HepG2 (cell line): ENCODE results near the gene UAP1L1. TPM values are rescaled to one million over a fixed set of nuclear protein-coding genes. Genes with fewer than 3 reads are reported as not detected.

Experiments
- AGO2 ChIP-seq: fragments of 200-400 bp; formaldehyde crosslinking; optimal IDR thresholded peaks from 2 replicates; pipeline ENCODE3; 2017; ENCODE audit warnings: mild to moderate bottlenecking, low read depth, low read length, moderate library complexity
- ATF7-NPFF ChIP-seq: sonication (generic); formaldehyde crosslinking; IDR thresholded peaks from 2 replicates; pipeline ENCODE4 v1.8.1; 2023; ENCODE audit warnings: mild to moderate bottlenecking, low read depth, missing genetic modification reagents, moderate library complexity
- FOXC1 ChIP-seq: sonication (generic); formaldehyde crosslinking; IDR thresholded peaks from 2 replicates; pipeline ENCODE4 v1.8.0; 2022; ENCODE audit warnings: mild to moderate bottlenecking, missing genetic modification reagents, borderline replicate concordance
- FOXK1 ChIP-seq: sonication (generic); formaldehyde crosslinking; IDR thresholded peaks from 2 replicates; pipeline ENCODE4 v1.4.0; 2020; ENCODE audit warnings: low read depth, missing genetic modification reagents, borderline replicate concordance
- HNF4G ChIP-seq, 2 experiments: sonication (generic) in 1 of 2; formaldehyde crosslinking in 1 of 2; IDR thresholded peaks; 2 replicates each; pipeline versions ENCODE4 v1.4.0 to v1.6.1; 2011 to 2020; ENCODE audit warnings: borderline replicate concordance in 2 of 2, low read depth in 2 of 2, mild to moderate bottlenecking in 2 of 2, low read length in 1 of 2, missing genetic modification reagents in 1 of 2, moderate library complexity in 1 of 2
- PAWR ChIP-seq: sonication (generic); formaldehyde crosslinking; IDR thresholded peaks from 2 replicates; pipeline ENCODE4 v1.4.0; 2020; ENCODE audit warnings: missing genetic modification reagents, mild to moderate bottlenecking, borderline replicate concordance
- POLR2G ChIP-seq: fragments of 200-400 bp; formaldehyde crosslinking; IDR thresholded peaks from 2 replicates; pipeline ENCODE4 v1.6.1; 2018; ENCODE audit warnings: mild to moderate bottlenecking, low read depth, low read length, moderate library complexity
- REXO4 ChIP-seq: sonication (generic); formaldehyde crosslinking; IDR thresholded peaks from 2 replicates; pipeline ENCODE4 v1.8.0; 2022; ENCODE audit warnings: missing genetic modification reagents, mild to moderate bottlenecking, borderline replicate concordance
- SNAI1 ChIP-seq: sonication (generic); formaldehyde crosslinking; IDR thresholded peaks from 2 replicates; pipeline ENCODE4 v1.5.0; 2020; ENCODE audit warnings: mild to moderate bottlenecking, missing genetic modification reagents, borderline replicate concordance
- ZFX ChIP-seq: sonication (generic); formaldehyde crosslinking; IDR thresholded peaks from 2 replicates; pipeline ENCODE4 v1.4.0; 2020; ENCODE audit warnings: mild to moderate bottlenecking, low read depth, missing genetic modification reagents, moderate library complexity
- ZNF552 ChIP-seq: sonication (generic); formaldehyde crosslinking; IDR thresholded peaks from 2 replicates; pipeline ENCODE4 v1.9.0; 2022; ENCODE audit warnings: missing genetic modification reagents, mild to moderate bottlenecking, borderline replicate concordance
- ZNF564 ChIP-seq: sonication (generic); formaldehyde crosslinking; IDR thresholded peaks from 2 replicates; pipeline ENCODE4 v1.8.1; 2023; ENCODE audit warnings: mild to moderate bottlenecking, missing genetic modification reagents
- ZNF619 ChIP-seq: sonication (generic); formaldehyde crosslinking; IDR thresholded peaks from 2 replicates; pipeline ENCODE4 v1.4.0; 2020; ENCODE audit warnings: mild to moderate bottlenecking, missing genetic modification reagents
- ZNF678 ChIP-seq: sonication (generic); formaldehyde crosslinking; IDR thresholded peaks from 2 replicates; pipeline ENCODE4 v1.4.0; 2020; ENCODE audit warnings: mild to moderate bottlenecking, missing genetic modification reagents
- ZNF746 ChIP-seq: sonication (generic); formaldehyde crosslinking; IDR thresholded peaks from 2 replicates; pipeline ENCODE4 v1.8.0; 2022; ENCODE audit warnings: mild to moderate bottlenecking, missing genetic modification reagents
- ZNF772 ChIP-seq: sonication (generic); formaldehyde crosslinking; IDR thresholded peaks from 2 replicates; pipeline ENCODE4 v1.5.0; 2020; ENCODE audit warnings: mild to moderate bottlenecking, missing genetic modification reagents
- ZSCAN25 ChIP-seq: sonication (generic); formaldehyde crosslinking; IDR thresholded peaks from 2 replicates; pipeline ENCODE4 v1.8.0; 2022; ENCODE audit warnings: mild to moderate bottlenecking, missing genetic modification reagents
- polyA plus RNA-seq, 8 experiments: library from polyadenylated mRNA; depleted of rRNA in 3 of 8; stranded (reverse) in 7 of 8; unstranded in 1 of 8; fragments of >200 nt; fragmentation: Illumina TruSeq in 4 of 8; extraction: Trizol in 4 of 8; gene quantifications; 2 replicates each; pipeline versions ENCODE4 v1.2.1 to v1.2.3, GENCODE V29; 2011 to 2016; ENCODE audit warnings: low read depth in 4 of 8, missing spikeins in 1 of 8, mixed read lengths in 1 of 8; ENCODE audit not compliant: insufficient read depth in 1 of 8
- total RNA-seq, 5 experiments: library from RNA; depleted of rRNA; stranded (reverse); fragments of >200 nt; fragmentation: Illumina TruSeq; extraction: Trizol; gene quantifications; 2 replicates each; pipeline ENCODE4 v1.2.3, GENCODE V29; 2016; ENCODE audit warnings: low read depth in 1 of 5
- TF ChIP-seq, protein P1 (sequence below): sonication (generic); formaldehyde crosslinking; IDR thresholded peaks from 2 replicates; pipeline ENCODE4 v1.5.0; 2020; ENCODE audit warnings: missing genetic modification reagents
- TF ChIP-seq, protein P2 (sequence below): IDR thresholded peaks from 2 replicates; pipeline ENCODE4 v1.6.1; 2012; ENCODE audit warnings: low read depth, low read length, improper control_type of control experiment
- TF ChIP-seq, protein P3 (sequence below): sonication (generic); formaldehyde crosslinking; IDR thresholded peaks from 2 replicates; pipeline ENCODE4 v1.4.0; 2020; ENCODE audit warnings: missing genetic modification reagents
- TF ChIP-seq, protein P4 (sequence below): sonication (generic); formaldehyde crosslinking; IDR thresholded peaks from 2 replicates; pipeline ENCODE4 v1.8.0; 2023; ENCODE audit warnings: mild to moderate bottlenecking, missing genetic modification reagents

The UAP1L1 gene
- total and polyA plus RNA-seq, 2 of the 13 experiments (the other 11 are each of a cell fraction or from before 2014, with no cell fraction given): 5.4 to 6.4 TPM

DNA sequence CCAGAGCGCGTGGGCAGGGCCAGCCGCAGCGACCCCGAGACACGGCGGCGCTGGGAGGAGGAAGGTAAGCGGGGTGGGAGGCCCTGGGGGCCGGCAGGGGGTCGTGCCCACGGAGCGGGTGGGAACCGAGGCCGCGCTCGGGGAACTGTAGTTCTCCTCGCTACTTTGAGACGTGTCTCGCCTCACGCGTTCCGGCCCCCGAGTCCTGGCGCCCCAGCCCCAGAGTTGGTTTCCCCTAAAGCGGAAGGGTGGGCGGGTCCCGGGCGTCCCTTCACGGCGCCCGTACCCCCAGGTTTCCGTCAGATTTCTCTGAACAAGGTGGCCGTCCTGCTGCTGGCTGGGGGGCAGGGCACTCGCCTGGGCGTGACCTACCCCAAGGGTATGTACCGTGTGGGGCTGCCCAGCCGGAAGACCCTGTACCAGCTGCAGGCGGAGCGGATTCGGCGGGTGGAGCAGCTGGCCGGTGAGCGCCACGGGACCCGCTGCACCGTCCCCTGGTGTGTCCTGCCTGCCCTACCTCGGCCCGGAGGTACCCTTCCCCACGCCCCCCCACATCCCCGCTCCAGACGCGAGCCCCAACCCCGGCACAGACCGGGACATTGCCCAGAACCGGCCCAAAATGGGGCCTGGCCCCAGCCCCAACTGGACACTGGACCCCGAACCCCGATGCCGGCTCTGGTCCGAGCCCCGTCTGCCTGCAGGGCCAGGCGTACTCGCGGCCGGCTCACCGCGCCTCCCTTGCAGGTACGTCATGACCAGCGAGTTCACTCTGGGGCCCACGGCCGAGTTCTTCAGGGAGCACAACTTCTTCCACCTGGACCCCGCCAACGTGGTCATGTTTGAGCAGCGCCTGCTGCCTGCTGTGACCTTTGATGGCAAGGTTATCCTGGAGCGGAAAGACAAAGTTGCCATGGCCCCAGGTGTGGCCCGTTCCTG lies 709 bp downstream of the UAP1L1 start (continued):
- no peak for TF ChIP-seq ZNF619 (CRISPR knock-in tag)
- TF ChIP-seq SNAI1 (CRISPR knock-in tag): no peak
- 0 out of 2 replicates have a peak, but pooled peaks have one; percentile 54 for TF ChIP-seq ZNF564 (CRISPR knock-in tag)
- TF ChIP-seq ZNF678: no peak
- no peak for TF ChIP-seq ZSCAN25 (CRISPR knock-in tag)
- peak; percentile 15; the same call in 1 of the 2 replicates for TF ChIP-seq ZNF746 (CRISPR knock-in tag)
- TF ChIP-seq ATF7-NPFF: no peak
- TF ChIP-seq FOXC1 (CRISPR knock-in tag): no peak
- TF ChIP-seq AGO2: peak; percentile 44
- TF ChIP-seq FOXK1 (CRISPR knock-in tag): no peak
- TF ChIP-seq, protein P1, sequence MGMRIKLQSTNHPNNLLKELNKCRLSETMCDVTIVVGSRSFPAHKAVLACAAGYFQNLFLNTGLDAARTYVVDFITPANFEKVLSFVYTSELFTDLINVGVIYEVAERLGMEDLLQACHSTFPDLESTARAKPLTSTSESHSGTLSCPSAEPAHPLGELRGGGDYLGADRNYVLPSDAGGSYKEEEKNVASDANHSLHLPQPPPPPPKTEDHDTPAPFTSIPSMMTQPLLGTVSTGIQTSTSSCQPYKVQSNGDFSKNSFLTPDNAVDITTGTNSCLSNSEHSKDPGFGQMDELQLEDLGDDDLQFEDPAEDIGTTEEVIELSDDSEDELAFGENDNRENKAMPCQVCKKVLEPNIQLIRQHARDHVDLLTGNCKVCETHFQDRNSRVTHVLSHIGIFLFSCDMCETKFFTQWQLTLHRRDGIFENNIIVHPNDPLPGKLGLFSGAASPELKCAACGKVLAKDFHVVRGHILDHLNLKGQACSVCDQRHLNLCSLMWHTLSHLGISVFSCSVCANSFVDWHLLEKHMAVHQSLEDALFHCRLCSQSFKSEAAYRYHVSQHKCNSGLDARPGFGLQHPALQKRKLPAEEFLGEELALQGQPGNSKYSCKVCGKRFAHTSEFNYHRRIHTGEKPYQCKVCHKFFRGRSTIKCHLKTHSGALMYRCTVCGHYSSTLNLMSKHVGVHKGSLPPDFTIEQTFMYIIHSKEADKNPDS: no peak
- TF ChIP-seq, protein P2, sequence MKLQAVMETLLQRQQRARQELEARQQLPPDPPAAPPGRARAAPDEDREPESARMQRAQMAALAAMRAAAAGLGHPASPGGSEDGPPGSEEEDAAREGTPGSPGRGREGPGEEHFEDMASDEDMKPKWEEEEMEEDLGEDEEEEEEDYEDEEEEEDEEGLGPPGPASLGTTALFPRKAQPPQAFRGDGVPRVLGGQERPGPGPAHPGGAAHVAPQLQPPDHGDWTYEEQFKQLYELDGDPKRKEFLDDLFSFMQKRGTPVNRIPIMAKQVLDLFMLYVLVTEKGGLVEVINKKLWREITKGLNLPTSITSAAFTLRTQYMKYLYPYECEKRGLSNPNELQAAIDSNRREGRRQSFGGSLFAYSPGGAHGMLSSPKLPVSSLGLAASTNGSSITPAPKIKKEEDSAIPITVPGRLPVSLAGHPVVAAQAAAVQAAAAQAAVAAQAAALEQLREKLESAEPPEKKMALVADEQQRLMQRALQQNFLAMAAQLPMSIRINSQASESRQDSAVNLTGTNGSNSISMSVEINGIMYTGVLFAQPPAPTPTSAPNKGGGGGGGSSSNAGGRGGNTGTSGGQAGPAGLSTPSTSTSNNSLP: no peak
- TF ChIP-seq HNF4G (IDR thresholded peaks at IDR 0.05; ENCODE audit: borderline replicate concordance, low read depth, low read length): no peak
- TF ChIP-seq HNF4G (CRISPR knock-in tag; IDR thresholded peaks at IDR 0.05; ENCODE audit: borderline replicate concordance, low read depth): no peak
- no peak for TF ChIP-seq ZNF552 (CRISPR knock-in tag)
- TF ChIP-seq PAWR: no peak
- TF ChIP-seq ZNF772 (CRISPR knock-in tag): 0 out of 2 replicates have a peak, but pooled peaks have one; percentile 48
- TF ChIP-seq, protein P3, sequence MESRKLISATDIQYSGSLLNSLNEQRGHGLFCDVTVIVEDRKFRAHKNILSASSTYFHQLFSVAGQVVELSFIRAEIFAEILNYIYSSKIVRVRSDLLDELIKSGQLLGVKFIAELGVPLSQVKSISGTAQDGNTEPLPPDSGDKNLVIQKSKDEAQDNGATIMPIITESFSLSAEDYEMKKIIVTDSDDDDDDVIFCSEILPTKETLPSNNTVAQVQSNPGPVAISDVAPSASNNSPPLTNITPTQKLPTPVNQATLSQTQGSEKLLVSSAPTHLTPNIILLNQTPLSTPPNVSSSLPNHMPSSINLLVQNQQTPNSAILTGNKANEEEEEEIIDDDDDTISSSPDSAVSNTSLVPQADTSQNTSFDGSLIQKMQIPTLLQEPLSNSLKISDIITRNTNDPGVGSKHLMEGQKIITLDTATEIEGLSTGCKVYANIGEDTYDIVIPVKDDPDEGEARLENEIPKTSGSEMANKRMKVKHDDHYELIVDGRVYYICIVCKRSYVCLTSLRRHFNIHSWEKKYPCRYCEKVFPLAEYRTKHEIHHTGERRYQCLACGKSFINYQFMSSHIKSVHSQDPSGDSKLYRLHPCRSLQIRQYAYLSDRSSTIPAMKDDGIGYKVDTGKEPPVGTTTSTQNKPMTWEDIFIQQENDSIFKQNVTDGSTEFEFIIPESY (CRISPR knock-in tag): peak; percentile 95
- TF ChIP-seq ZFX (CRISPR knock-in tag): 0 out of 2 replicates have a peak, but pooled peaks have one; percentile 18
- no peak for TF ChIP-seq POLR2G
- no peak for TF ChIP-seq REXO4 (CRISPR knock-in tag)
- TF ChIP-seq, protein P4, sequence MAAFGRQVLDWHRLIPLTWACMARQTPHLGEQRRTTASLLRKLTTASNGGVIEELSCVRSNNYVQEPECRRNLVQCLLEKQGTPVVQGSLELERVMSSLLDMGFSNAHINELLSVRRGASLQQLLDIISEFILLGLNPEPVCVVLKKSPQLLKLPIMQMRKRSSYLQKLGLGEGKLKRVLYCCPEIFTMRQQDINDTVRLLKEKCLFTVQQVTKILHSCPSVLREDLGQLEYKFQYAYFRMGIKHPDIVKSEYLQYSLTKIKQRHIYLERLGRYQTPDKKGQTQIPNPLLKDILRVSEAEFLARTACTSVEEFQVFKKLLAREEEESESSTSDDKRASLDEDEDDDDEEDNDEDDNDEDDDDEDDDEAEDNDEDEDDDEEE (CRISPR knock-in tag): 0 out of 2 replicates have a peak, but pooled peaks have one; percentile 32
